HCT116 (cell line): ENCODE results near the gene CACNA1C. TPM values are rescaled to one million over a fixed set of nuclear protein-coding genes. Genes with fewer than 3 reads are reported as not detected.
A peak's percentile ranks its signal among the peaks of the same experiment; 100 is the strongest.

Experiments used
- ATAC-seq: fragments of 200-7000 bp; cut with Tn5 transposase; 2 replicates; pipeline ENCODE4 v1.9.1; 2020; ENCODE audit warnings: mild to moderate bottlenecking, moderate library complexity
- BruUV-seq: library from RNA; stranded (reverse); fragments of 400-500 nt; replicated peaks from 2 replicates; lab custom pipeline; 2021; lab: Mats Ljungman, UMichigan
- CTCF ChIA-PET: fragments of 300-600 bp; sonication (Branson Sonifier 250); formaldehyde crosslinking; loops from one replicate; lab custom pipeline; 2021; ENCODE audit warnings: antibody characterized with exemption; lab: Charles Lee
- POLR2A ChIA-PET: fragments of 300-600, 350-600 bp; sonication (Branson Sonifier 250); formaldehyde crosslinking; loops from one replicate; lab custom pipeline; 2021; ENCODE audit warnings: antibody characterized with exemption; lab: Charles Lee
- RAD21 ChIA-PET, 2 experiments: fragments of 300-600 bp; sonication (Branson Sonifier 250); formaldehyde crosslinking; loops; one replicate each; lab custom pipeline; 2023; ENCODE audit warnings: low total read pairs in 2 of 2; ENCODE audit not compliant: uncharacterized antibody in 2 of 2, unreplicated experiment in 2 of 2, low non-redundant PET in 1 of 2; lab: Charles Lee
- DNase-seq: peaks from one replicate; pipeline ENCODE4 v3.0.0-alpha.2; 2010; ENCODE audit warnings: low read depth, low spot score
- H2AFZ ChIP-seq: fragments of 200-600 bp; shearing (Covaris generic), sonication (generic); 2 replicates; pipeline ENCODE4 v1.6.1; 2017; ENCODE audit warnings: low read depth, mixed run types, mixed read lengths, antibody characterized with exemption, low read length; ENCODE audit not compliant: poor library complexity, severe bottlenecking
- H3K27ac ChIP-seq: 2 replicates; pipeline ENCODE4 v1.5.1; 2012; ENCODE audit warnings: low read depth, low read length
- H3K27me3 ChIP-seq: fragments of 200-600 bp; sonication (generic); 2 replicates; pipeline ENCODE4 v1.6.1; 2016; ENCODE audit warnings: mixed run types, low read length, mixed read lengths; ENCODE audit not compliant: insufficient read depth
- H3K36me3 ChIP-seq, 2 experiments: fragments of 200-500 bp in 1 of 2; fragments of 200-600 bp in 1 of 2; sonication (Bioruptor generic) in 1 of 2; sonication (generic) in 1 of 2; 2 replicates each; pipeline versions ENCODE4 v1.5.1 to v1.6.1; 2014 to 2016; ENCODE audit warnings: low read length in 2 of 2, inconsistent platforms in 1 of 2, mixed read lengths in 1 of 2, mixed run types in 1 of 2; ENCODE audit not compliant: insufficient read depth in 2 of 2, control insufficient read depth in 1 of 2
- H3K4me1 ChIP-seq, 2 experiments: fragments of 200-600 bp in 1 of 2; sonication (generic) in 1 of 2; 2 replicates each; pipeline versions ENCODE4 v1.5.1 to v1.6.1; 2012 to 2017; ENCODE audit warnings: low read length in 2 of 2, inconsistent platforms in 1 of 2, mild to moderate bottlenecking in 1 of 2, mixed read lengths in 1 of 2, mixed run types in 1 of 2, moderate library complexity in 1 of 2; ENCODE audit not compliant: insufficient read depth in 2 of 2, control insufficient read depth in 1 of 2
- H3K4me2 ChIP-seq: fragments of 200-600 bp; sonication (generic); 2 replicates; pipeline ENCODE4 v1.6.1; 2017; ENCODE audit warnings: mixed run types, low read length, mixed read lengths
- H3K4me3 ChIP-seq, 2 experiments: fragments of 200-600 bp in 1 of 2; sonication (generic) in 1 of 2; replicated peaks in 1 of 2; 2 replicates each; pipeline ENCODE4 v1.5.1; 2011 to 2016; ENCODE audit warnings: low read length in 2 of 2, control low read depth in 1 of 2, low read depth in 1 of 2, mild to moderate bottlenecking in 1 of 2, mixed read lengths in 1 of 2, mixed run types in 1 of 2
- H3K79me2 ChIP-seq: fragments of 200-600 bp; sonication (generic); 2 replicates; pipeline ENCODE4 v1.6.1; 2017; ENCODE audit warnings: mild to moderate bottlenecking, mixed run types, low read length, moderate library complexity, mixed read lengths; ENCODE audit not compliant: insufficient read depth
- H3K9ac ChIP-seq: fragments of 200-600 bp; sonication (generic); 2 replicates; pipeline ENCODE4 v1.6.1; 2016; ENCODE audit warnings: low read length, mixed read lengths
- H3K9me2 ChIP-seq: fragments of 200-600 bp; sonication (generic), shearing (Covaris generic); 2 replicates; pipeline ENCODE4 v1.6.1; 2017; ENCODE audit warnings: mixed run types, mild to moderate bottlenecking, moderate library complexity; ENCODE audit not compliant: insufficient read depth
- H3K9me3 ChIP-seq, 2 experiments: fragments of 200-500 bp in 1 of 2; fragments of 200-600 bp in 1 of 2; sonication (Bioruptor generic) in 1 of 2; sonication (generic) in 1 of 2; 2 replicates each; pipeline ENCODE4 v1.6.1; 2014 to 2017; ENCODE audit warnings: low read length in 2 of 2, mixed read lengths in 2 of 2, inconsistent platforms in 1 of 2, low read depth in 1 of 2, mild to moderate bottlenecking in 1 of 2, mixed run types in 1 of 2, moderate library complexity in 1 of 2; ENCODE audit not compliant: control insufficient read depth in 1 of 2, insufficient read depth in 1 of 2
- H4K20me1 ChIP-seq: fragments of 200-600 bp; sonication (generic), shearing (Covaris generic); 2 replicates; pipeline ENCODE4 v1.6.1; 2017; ENCODE audit warnings: mixed run types, mild to moderate bottlenecking, moderate library complexity; ENCODE audit not compliant: insufficient read depth
- CBX3 ChIP-seq: IDR thresholded peaks from 2 replicates; pipeline ENCODE4 v1.6.1; 2012; ENCODE audit warnings: low read depth
- CEBPB ChIP-seq: IDR thresholded peaks from 2 replicates; pipeline ENCODE4 v1.6.1; 2012; ENCODE audit warnings: low read depth
- EZH2 ChIP-seq: fragments of 200-600 bp; sonication (generic); IDR thresholded peaks from 2 replicates; pipeline ENCODE4 v1.6.1; 2017; ENCODE audit warnings: antibody characterized with exemption, mixed run types
- EZH2phosphoT487 ChIP-seq: fragments of 200-600 bp; IDR thresholded peaks from 2 replicates; pipeline ENCODE4 v1.6.1; 2018; ENCODE audit warnings: antibody characterized with exemption, borderline replicate concordance
- POLR2A ChIP-seq: IDR thresholded peaks from 2 replicates; pipeline ENCODE4 v1.7.0; 2011; ENCODE audit warnings: borderline replicate concordance; ENCODE audit not compliant: insufficient read depth, insufficient read length; ENCODE audit errors: extremely low read depth
- RAD21 ChIP-seq: IDR thresholded peaks from 2 replicates; pipeline ENCODE4 v1.6.1; 2012; ENCODE audit warnings: low read depth, mild to moderate bottlenecking
- intact Hi-C: fragments of 100-400 bp; cut with micrococcal nuclease; formaldehyde crosslinking; loops from 2 replicates; pipeline ENCODE4 v1.10.0; 2022
- total RNA-seq: library from RNA; stranded (reverse); gene quantifications from one replicate; pipeline ENCODE4 v1.2.1, GENCODE V29; 2021; ENCODE audit not compliant: unreplicated experiment
- TF ChIP-seq, protein P1 (sequence below): IDR thresholded peaks from 2 replicates; pipeline ENCODE4 v1.6.1; 2012
- TF ChIP-seq, protein P2 (sequence below): IDR thresholded peaks from 2 replicates; pipeline ENCODE4 v1.6.1; 2011; ENCODE audit warnings: mild to moderate bottlenecking, low read length, moderate library complexity; ENCODE audit not compliant: insufficient replicate concordance; ENCODE audit errors: extremely low read depth
- TF ChIP-seq, protein P3 (sequence below): IDR thresholded peaks from 2 replicates; pipeline ENCODE4 v1.6.1; 2012
- TF ChIP-seq, protein P4 (sequence below): IDR thresholded peaks from 2 replicates; pipeline ENCODE4 v1.6.1; 2012; ENCODE audit warnings: low read depth

CACNA1C gene
- total RNA-seq, 1 experiment from 2014 or later = 0.05 TPM

DNA sequence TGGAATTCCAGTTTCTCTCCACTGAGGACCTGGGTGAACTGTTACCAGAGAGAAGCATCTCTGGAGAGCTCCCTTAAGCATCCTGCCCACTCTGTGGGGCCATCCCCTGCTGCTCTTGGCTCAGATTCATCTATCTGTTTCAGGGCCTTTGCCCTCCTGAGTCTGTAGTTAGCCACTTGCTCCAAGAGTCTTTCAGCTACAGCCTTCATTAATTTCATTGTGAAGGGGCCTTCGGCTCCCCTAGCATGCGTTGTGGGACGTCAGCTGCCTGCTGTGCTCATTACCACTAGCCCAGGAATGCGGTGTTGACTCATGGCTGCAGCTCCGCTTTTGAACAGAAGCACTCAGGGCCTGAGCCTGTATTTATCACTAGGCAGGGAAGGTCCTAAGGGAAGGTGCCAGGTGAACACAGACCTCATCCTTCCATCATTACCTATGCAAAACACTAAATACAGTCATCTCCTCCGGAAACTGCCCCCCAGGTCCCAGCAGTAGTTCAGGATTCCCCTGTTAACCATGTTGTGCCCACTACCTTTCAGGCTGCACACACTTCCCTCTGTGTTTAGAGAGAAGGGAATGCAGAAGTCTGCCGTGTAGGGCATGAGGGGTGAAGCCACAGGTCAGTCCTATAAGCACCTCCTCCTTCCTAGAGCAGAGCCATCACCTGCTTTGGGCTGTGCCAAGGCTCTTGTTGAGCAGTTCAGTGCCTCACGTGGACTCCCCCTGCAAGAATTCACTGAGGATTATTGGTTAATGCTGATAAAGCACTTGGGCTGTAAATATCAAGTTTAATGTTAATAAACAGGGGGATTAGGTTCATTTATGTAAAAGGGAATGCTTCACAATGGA, 191.4 kb downstream of the CACNA1C start:
- H3K27ac ChIP-seq = no peak overlapping the region
- POLR2A ChIA-PET = no interaction called here
- RAD21 ChIA-PET = no interaction called here
- peaks cover 5 to 11% of the 10 kb centered on the region in 2 experiments; a peak in 3 of 4 replicates for H3K4me1 ChIP-seq
- intact Hi-C loops = no loop called here
- no peaks in the 10 kb centered on the region for H3K27me3 ChIP-seq
- H3K4me3 ChIP-seq = no peak overlapping the region
- no peaks in the 10 kb centered on the region for H3K9me3 ChIP-seq
- CTCF ChIA-PET = no interaction called here
- H3K9me2 ChIP-seq = no peaks in the 10 kb centered on the region
- H2AFZ ChIP-seq = no peak overlapping the region
- no peaks in the 10 kb centered on the region for H4K20me1 ChIP-seq
- H3K9ac ChIP-seq = no peak overlapping the region
- peak; percentile 87 for ATAC-seq
- H3K36me3 ChIP-seq = no peaks in the 10 kb centered on the region
- no peaks in the 10 kb centered on the region for H3K79me2 ChIP-seq
- peak overlapping the region; percentile 33; the same call in 1 of the 2 replicates for H3K4me2 ChIP-seq
- TF ChIP-seq, protein P1, sequence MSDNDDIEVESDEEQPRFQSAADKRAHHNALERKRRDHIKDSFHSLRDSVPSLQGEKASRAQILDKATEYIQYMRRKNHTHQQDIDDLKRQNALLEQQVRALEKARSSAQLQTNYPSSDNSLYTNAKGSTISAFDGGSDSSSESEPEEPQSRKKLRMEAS = no peak
- TF ChIP-seq POLR2A = no peak
- BruUV-seq = no TSS peak
- peak; percentile 2 for DNase-seq

DNA sequence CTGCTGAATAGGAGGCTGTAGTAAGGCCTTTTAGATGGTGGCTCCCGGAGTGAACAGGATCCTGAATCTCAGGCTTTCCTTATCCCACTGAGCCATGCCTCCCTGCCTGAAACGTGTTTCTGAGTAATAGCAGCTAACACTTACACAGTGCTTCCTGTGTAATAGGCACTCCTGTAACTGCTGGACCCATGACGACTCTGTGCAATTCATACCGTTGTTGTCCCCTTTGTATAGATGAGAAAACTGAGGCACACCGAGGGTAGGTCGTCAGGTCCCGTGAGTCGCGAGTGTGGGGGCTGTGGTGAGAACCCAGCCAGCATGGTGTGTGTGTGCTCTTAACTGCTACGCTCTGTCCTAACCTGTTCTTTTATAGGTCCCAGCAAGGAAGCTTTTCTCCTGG, 193.6 kb downstream of the CACNA1C start:
- BruUV-seq = no TSS peak
- TF ChIP-seq CEBPB = no peak
- no peak for TF ChIP-seq EZH2
- TF ChIP-seq EZH2phosphoT487 = no peak
- TF ChIP-seq, protein P2, sequence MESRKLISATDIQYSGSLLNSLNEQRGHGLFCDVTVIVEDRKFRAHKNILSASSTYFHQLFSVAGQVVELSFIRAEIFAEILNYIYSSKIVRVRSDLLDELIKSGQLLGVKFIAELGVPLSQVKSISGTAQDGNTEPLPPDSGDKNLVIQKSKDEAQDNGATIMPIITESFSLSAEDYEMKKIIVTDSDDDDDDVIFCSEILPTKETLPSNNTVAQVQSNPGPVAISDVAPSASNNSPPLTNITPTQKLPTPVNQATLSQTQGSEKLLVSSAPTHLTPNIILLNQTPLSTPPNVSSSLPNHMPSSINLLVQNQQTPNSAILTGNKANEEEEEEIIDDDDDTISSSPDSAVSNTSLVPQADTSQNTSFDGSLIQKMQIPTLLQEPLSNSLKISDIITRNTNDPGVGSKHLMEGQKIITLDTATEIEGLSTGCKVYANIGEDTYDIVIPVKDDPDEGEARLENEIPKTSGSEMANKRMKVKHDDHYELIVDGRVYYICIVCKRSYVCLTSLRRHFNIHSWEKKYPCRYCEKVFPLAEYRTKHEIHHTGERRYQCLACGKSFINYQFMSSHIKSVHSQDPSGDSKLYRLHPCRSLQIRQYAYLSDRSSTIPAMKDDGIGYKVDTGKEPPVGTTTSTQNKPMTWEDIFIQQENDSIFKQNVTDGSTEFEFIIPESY = no peak
- TF ChIP-seq, protein P3, sequence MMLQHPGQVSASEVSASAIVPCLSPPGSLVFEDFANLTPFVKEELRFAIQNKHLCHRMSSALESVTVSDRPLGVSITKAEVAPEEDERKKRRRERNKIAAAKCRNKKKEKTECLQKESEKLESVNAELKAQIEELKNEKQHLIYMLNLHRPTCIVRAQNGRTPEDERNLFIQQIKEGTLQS = no peak
- no peak for TF ChIP-seq RAD21
- TF ChIP-seq CBX3 = no peak
- TF ChIP-seq, protein P4, sequence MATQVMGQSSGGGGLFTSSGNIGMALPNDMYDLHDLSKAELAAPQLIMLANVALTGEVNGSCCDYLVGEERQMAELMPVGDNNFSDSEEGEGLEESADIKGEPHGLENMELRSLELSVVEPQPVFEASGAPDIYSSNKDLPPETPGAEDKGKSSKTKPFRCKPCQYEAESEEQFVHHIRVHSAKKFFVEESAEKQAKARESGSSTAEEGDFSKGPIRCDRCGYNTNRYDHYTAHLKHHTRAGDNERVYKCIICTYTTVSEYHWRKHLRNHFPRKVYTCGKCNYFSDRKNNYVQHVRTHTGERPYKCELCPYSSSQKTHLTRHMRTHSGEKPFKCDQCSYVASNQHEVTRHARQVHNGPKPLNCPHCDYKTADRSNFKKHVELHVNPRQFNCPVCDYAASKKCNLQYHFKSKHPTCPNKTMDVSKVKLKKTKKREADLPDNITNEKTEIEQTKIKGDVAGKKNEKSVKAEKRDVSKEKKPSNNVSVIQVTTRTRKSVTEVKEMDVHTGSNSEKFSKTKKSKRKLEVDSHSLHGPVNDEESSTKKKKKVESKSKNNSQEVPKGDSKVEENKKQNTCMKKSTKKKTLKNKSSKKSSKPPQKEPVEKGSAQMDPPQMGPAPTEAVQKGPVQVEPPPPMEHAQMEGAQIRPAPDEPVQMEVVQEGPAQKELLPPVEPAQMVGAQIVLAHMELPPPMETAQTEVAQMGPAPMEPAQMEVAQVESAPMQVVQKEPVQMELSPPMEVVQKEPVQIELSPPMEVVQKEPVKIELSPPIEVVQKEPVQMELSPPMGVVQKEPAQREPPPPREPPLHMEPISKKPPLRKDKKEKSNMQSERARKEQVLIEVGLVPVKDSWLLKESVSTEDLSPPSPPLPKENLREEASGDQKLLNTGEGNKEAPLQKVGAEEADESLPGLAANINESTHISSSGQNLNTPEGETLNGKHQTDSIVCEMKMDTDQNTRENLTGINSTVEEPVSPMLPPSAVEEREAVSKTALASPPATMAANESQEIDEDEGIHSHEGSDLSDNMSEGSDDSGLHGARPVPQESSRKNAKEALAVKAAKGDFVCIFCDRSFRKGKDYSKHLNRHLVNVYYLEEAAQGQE = no peak
- no peak for TF ChIP-seq POLR2A
- DNase-seq (no peak), ATAC-seq (no peak)
- Histone ChIP-seq H2AFZ (no peak overlapping the region), H3K9me2 (no peaks in the 10 kb centered on the region), H3K4me2 (no peak overlapping the region), H3K4me3 (no peak overlapping the region), H3K4me1 (peaks cover 5 to 11% of the 10 kb centered on the region in 2 experiments; a peak in 3 of 4 replicates), H3K36me3 (no peaks in the 10 kb centered on the region), H3K79me2 (no peaks in the 10 kb centered on the region), H3K27ac (no peak overlapping the region), H4K20me1 (no peaks in the 10 kb centered on the region), H3K27me3 (no peaks in the 10 kb centered on the region), H3K9me3 (no peaks in the 10 kb centered on the region), H3K9ac (no peak overlapping the region)
- POLR2A ChIA-PET = no interaction called here
- intact Hi-C loops = no loop called here
- RAD21 ChIA-PET = no interaction called here
- CTCF ChIA-PET = no interaction called here
